Epithelial cell of proximal tubule (primary cell): ENCODE data around the gene KLHL3. TPM values are rescaled to one million over a fixed set of nuclear protein-coding genes. Genes with fewer than 3 reads are reported as not detected.

Source experiments
- DNase-seq: peaks from one replicate; pipeline ENCODE4 v3.0.0-alpha.2; 2011; ENCODE audit warnings: low read depth
- H3K4me3 ChIP-seq: 2 replicates; pipeline ENCODE4 v1.5.1; 2011; ENCODE audit warnings: low read depth, mild to moderate bottlenecking, low read length
- total RNA-seq: library from RNA; depleted of rRNA; stranded (reverse); fragments of >200 nt; gene quantifications from 2 replicates; pipeline ENCODE4 v1.2.3, GENCODE V29; 2015
- TF ChIP-seq, protein P1 (sequence below): conservative IDR thresholded peaks from 2 replicates; pipeline ENCODE4 v1.5.1; 2012; ENCODE audit warnings: low read depth, mild to moderate bottlenecking, low read length

Gene KLHL3
- total RNA-seq, 1 donor from 2014 or later = 1.1 TPM

DNA sequence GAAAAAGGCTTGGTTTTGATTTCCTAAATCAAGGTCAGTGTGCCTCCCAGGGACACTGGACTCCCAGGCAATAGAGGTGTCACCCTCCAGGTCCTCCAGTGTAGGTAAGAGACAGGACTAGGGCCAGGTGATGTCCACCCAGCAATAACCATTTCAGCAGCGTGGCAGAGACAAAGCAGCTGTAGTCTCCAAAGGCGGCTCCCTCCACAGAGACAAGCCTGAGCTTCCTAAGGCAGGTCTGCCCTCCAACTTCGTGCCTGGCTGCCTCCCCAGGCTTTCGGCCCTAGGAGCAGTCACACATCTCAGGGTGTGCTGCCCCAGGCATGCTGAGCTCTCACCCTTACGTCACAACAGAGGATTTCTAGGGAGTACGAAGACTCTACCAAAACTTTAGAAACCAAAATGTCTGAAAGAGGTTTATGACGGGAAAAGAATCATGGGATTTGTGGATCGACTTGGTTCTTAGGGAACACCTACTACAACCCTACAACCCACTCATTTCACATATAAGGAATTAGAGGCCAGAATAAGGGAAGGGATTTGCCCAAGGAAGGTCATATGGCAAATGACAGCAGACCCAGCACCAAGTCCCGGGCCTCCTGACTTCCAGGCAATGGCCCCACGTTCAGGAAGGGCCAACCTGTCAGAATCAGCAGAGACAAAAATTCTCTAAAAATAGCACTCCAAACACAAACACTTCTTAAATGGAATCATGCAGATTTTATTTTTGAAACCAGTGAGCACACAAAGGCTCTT is 105.5 kb downstream of the KLHL3 start:
- H3K4me3 ChIP-seq = no peak overlapping the region
- TF ChIP-seq, protein P1, sequence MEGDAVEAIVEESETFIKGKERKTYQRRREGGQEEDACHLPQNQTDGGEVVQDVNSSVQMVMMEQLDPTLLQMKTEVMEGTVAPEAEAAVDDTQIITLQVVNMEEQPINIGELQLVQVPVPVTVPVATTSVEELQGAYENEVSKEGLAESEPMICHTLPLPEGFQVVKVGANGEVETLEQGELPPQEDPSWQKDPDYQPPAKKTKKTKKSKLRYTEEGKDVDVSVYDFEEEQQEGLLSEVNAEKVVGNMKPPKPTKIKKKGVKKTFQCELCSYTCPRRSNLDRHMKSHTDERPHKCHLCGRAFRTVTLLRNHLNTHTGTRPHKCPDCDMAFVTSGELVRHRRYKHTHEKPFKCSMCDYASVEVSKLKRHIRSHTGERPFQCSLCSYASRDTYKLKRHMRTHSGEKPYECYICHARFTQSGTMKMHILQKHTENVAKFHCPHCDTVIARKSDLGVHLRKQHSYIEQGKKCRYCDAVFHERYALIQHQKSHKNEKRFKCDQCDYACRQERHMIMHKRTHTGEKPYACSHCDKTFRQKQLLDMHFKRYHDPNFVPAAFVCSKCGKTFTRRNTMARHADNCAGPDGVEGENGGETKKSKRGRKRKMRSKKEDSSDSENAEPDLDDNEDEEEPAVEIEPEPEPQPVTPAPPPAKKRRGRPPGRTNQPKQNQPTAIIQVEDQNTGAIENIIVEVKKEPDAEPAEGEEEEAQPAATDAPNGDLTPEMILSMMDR = no peak
- no peak for DNase-seq

DNA sequence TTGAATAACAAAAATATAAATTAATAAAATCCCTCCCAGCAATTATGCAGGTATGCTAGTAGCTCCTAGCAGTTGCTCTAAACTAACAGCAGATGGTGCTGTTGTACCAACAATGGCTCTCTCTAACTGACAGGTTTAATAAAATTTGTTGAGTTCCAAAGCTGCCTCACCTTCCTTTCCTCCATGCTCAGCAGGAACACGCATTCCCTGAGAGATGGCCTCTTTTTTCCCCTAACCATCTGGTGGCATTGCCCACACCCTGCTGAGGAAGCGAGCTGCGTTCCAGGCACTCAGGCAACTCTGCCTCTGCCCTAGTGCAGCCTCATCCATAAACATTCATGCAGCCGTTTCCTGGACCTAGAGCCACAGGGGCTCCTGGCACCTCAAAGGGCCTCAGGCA is 106.2 kb downstream of the KLHL3 start:
- TF ChIP-seq, protein P1 = peak; percentile 88
- no peak for DNase-seq
- no peak overlapping the region for H3K4me3 ChIP-seq

- no peak overlapping the region for H3K4me3 ChIP-seq
- TF ChIP-seq, protein P1 = no peak
- DNase-seq = no peak
These were observed 108.2 kb downstream of the KLHL3 start for GRCh38 chr5:137627706-137628105.

DNA sequence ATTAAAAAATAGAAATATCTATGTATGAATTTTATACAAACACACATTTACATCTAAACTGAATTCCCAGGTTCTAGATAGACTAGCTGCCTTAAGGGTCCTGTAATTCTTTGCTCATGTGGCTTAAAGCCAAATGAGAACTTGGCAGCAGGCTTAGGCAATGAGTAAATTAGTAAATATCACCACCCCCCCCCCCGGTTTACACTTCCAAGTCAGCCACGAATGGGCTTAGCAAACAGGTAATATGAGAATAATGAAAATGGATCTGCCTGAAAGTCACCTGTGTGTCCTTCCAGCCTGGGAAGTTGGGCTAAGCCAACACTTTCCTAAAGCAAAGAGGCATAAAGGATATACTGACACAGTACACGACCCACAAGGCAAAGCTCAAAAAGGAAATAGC is 108.6 kb downstream of the KLHL3 start:
- no peak overlapping the region for H3K4me3 ChIP-seq
- DNase-seq = no peak
- TF ChIP-seq, protein P1 = no peak

DNA sequence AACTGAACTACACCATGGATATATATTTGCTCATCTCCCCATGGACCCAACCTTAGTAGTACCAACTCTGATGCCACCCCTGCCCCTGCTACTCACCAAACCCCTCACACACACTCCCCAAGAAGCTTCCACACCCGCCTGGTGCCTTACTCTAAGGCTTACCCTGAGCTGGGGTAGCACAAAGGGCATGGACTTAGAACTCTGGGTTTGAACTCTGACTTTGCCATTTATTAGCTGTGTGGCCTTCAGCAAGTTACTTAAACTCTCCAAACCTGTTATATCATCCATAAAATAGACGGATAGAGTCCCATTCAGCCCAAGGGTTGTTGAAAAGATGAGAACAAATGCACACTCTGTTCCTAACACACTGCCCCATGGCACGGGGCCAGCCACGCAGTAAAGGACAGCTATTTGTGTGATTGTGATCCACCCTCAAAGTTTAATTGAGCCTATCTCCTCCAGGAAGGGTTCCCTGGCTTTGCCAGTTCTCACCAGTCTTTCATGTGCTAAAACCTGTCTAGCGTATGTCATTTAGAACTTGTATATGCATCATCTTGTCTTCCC is 111.0 kb downstream of the KLHL3 start:
- no peak for DNase-seq
- H3K4me3 ChIP-seq = no peak overlapping the region
- TF ChIP-seq, protein P1 = no peak

DNA sequence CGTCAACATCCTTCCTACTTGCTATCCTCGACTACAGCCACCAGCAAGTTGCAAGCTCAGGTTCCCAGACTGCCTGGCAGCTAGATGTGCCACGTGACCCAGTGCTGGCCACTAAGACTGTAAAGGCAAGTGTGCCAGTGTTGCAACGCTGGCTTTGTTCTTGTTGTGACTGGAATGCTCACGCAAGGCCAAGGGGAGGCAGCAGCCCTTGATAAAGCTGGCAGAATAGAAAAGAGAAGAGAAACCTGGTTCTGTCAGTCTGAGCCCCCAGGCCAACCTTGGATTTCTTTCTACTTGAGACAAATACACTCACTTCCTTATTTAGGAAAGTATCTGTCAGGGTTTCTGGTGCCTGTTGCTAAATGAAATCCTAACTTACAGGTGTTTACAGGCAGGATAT is 113.0 kb downstream of the KLHL3 start:
- DNase-seq = no peak
- TF ChIP-seq, protein P1 = no peak

More for the DNA sequence above, 113.0 kb downstream of the KLHL3 start:
- no peak overlapping the region for H3K4me3 ChIP-seq
